ENCODE data around the gene MT1G.
"Not testable (repeated sequence)": the region's sequence is repeated elsewhere in the genome, so short reads cannot be mapped to it uniquely, and the experiment has no call there.

Gene MT1G

DNA sequence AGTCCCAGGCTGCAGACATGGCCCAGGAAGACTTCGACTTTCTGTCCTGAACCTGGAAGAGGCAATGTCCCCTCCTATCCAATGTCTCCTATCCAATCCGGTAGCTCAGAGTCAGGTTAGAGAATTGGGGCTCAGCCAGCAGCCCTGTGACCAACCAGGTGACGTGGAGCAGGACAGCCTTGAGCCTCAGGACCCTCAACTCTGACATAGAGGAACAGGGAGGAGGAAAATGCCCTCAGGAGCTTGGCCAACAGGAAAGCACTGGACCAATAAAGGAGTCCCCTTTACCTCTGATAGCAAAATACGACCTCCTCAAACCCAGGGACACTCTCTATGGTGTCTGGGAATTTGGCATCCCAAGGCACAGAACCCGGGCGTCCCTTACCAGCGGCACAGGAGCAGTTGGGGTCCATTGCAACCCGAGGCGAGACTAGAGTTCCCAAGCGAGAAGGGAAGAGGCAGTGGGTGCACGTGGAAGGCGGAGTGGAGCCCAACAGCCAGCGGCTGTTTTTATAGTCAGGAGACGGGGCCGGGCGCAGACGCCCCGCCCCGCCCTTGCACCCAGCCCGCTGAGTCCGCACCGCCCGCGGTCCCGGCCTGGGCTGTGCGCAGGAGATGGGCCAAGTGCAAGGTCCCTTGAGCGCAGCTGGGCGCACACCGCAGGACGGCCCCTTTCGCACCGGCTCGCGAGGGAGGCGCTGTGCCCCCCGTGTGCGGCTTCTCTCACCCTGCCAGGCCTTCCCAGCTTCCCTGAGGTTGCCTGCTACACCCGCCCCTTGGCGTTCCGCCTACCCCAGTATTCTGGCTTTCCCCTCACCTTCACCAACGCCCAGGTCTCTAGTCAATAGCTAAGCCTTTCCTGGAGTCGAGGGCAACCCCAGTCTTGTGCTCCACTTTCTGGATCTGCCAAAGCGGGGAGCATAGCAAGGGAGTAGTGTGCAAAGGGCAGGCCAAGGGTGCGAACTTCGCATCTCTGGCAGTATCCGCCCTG is at the start of gene MT1G:
MT1G (minus strand) TSS at position 485 of the 991 bp plus-strand sequence; CDS start at position 413, 72 bp downstream.
- no peak for DNase-seq (ENCODE audit: low read depth)

DNA sequence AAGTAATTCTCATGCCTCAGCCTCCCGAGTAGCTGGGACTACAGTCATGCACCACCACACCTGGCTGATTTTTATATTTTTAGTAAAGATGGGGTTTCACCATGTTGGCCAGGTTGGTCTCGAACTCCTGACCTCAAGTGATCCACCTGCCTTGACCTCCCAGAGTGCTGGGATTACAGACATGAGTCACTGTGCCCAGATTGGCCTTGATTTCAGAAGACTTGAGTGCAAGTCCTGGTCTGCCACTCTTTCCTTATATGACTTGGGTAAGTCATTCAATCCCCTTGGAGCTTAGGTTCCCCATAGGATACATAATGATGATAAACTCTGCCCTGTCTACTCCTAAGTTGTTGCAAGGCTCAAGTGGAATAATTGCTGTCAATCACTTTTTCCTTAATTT is 49.7 kb upstream of the MT1G start:
- not testable (repeated sequence) for DNase-seq (ENCODE audit: low read depth)

DNA sequence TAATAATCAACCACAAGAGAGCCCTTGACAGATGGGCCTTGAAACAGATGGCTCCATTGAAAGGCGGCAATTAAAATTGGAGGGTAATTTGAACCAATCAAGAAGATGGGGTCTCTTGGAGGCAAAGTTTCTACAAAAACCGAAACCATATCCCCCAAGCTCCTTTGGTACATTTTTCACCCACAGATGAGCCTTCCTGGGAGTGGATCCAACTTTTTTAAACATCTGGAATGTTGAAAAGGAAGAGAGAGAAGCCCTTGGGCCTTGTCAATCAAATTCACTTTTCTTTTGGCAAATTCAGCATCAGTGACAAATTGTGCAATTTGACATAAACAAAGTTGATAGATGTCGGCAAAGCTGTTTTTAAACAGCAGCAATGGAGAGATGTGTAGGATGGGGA is 48.9 kb upstream of the MT1G start:
- no peak for DNase-seq (ENCODE audit: low read depth)

DNA sequence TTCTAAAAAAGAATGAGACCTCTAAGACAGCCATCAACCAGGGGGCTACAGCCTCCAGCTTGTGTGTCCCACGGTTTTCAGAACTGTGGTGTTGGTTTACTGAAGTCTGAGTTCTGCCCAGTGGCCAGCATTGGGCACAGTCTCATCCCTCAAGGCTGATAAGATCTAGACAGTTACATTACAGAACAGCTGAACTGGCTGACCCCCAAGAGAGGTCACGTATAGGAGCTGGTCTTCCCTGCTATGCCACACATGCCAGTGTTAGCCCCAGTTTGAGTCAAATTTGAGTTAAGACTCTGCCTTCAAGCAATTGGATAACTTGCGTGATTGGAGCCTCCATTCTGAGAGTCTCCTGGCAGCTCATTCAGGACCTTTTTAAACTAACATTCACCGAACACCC is 47.3 kb upstream of the MT1G start:
- DNase-seq (ENCODE audit: low read depth), result no peak

- no peak for DNase-seq (ENCODE audit: low read depth)
These were observed 45.9 kb upstream of the MT1G start for GRCh38 chr16:56713794-56714193.

- no peak for DNase-seq (ENCODE audit: low read depth)
These were observed 44.0 kb upstream of the MT1G start for GRCh38 chr16:56711862-56712261.

GRCh38 chr16:56710181-56710737 is 42.4 kb upstream of the MT1G start:
- DNase-seq (ENCODE audit: low read depth), result no peak

DNA sequence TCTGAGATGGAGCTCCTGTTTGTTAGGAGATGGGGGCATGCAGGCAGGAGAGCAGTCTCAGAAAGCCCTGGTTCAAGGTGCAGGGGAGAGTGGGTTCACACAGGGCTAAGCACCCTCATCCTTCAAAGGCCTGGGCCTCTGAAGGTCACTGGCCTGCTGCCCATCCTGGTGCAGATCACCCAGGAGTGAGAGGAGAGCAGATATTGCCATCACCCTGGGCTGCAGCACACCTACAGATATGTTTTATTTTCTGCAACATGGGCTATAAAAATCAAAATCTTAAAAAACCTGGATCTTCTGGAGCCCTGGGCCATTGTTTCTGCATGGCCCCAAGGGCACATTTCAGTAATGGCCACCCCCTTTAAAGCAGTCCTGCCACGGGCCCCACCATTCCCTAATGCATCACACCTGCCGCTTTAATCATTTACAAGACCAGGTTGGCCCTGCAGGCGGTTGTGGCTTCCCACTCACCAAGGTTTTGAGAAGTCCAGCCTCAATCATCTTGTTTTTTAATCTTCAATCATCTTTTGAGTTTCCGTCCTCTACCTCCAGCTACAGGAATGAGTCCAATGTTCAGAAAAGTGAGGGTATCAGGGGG is 41.7 kb upstream of the MT1G start:
- DNase-seq (ENCODE audit: low read depth), result no peak

GRCh38 chr16:56708525-56709442 is 40.9 kb upstream of the MT1G start:
- no peak for DNase-seq (ENCODE audit: low read depth)

GRCh38 chr16:56702836-56703235 is 35.0 kb upstream of the MT1G start:
- DNase-seq (ENCODE audit: low read depth), result no peak

- no peak for DNase-seq (ENCODE audit: low read depth)
These were observed 33.7 kb upstream of the MT1G start for GRCh38 chr16:56701534-56701933.

GRCh38 chr16:56700631-56701030 is 32.8 kb upstream of the MT1G start:
- no peak for DNase-seq (ENCODE audit: low read depth)

GRCh38 chr16:56700195-56700594 is 32.3 kb upstream of the MT1G start:
- DNase-seq (ENCODE audit: low read depth), result no peak

GRCh38 chr16:56697456-56698155 is 29.7 kb upstream of the MT1G start:
- DNase-seq (ENCODE audit: low read depth), result no peak

DNA sequence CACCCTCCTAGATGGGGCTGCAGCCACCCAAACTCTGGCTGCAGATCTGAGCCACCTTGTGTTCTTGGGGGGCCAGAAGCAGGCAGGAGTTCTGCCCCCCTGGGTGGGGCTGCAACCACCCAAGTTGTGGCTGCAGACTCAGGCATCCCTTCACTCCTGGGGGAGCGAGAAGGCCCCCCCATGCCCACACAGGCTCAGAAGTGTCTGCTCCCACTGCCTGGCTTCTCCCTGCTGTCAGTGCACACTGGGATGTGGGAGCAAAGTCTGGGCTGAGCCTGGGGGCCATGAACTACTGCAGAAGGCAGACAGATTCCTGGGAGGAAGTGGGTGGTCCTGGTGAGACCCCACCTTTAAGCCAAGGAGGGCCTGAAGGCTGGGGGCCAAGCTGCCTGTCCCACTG is 27.4 kb upstream of the MT1G start:
- no peak for DNase-seq (ENCODE audit: low read depth)

DNA sequence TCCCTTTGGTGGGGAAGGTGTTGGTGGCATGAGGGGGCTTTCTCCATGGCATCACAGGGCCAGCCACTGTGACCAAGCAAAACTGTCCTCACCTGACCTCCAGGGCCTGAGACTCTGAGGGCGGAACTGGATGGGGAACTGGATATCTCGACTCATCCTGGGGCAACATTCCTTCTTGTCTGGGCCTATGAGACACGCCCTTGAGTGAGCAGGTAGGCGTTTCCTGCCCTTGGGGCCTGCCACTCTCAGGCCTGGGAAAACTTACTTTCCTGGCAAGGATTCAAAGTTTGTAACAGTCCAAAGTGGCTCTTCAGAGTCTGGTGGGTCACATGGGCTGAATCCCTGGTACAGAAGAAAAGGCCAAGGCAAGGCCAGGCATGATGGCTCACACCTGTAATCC is 24.0 kb upstream of the MT1G start:
- DNase-seq (ENCODE audit: low read depth), result no peak

DNA sequence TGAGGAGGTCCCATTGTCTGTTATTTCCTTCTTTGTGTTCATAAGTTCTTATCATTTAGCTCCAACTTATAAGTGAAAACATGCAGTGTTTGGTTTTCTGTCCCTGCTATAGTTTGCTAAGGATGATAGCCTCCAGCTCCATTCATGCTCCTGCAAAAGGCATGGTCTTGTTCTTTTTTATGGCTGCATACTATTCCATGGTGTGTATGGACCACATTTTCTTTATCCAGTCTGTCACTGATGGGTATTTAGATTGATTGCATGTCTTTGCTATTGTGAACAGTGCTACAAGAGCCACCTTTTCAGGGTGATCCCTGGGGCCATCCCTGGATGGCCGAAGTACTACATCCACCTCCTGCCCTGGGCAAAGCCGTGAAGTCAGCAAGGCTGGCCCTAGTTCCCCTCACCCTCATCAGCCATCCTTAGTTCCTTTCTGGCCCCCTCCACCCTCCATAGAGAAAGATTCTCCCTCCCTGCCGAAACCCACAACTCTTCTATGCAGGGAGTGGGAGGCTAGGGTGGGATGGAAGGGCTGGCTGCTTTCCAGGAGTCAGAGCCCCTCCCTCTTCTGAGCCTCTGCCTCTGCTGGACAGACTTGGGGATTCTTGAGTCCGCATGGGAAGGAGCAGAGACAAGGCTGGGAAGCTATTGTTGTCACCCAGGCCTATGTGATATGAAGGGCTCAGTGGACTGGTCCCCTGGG is 22.7 kb upstream of the MT1G start:
- no peak for DNase-seq (ENCODE audit: low read depth)

DNA sequence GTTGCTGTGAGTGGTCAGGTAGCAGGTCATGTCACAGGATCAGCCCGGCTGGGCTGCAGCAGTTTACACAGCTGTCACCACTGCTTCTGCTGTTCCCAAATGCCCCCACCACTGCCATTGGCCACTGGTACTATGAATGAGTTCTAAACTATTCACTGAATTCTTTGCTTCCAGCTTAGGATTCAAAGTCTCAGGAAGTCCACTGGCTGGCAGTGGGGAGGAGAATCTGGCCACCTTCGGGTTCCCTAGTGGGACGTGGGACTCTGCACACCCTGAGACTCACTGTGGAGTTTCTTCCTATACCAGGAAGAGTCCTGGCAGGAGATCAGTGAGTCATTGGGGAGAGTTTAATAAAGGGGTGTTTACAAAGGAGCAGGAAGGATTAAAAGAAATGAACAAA is 21.3 kb upstream of the MT1G start:
- no peak for DNase-seq (ENCODE audit: low read depth)

GRCh38 chr16:56688762-56689161 is 20.9 kb upstream of the MT1G start:
- DNase-seq (ENCODE audit: low read depth), result no peak

- no peak for DNase-seq (ENCODE audit: low read depth)
These were observed 18.9 kb upstream of the MT1G start for GRCh38 chr16:56686758-56687157.

Data from CMK (cell line).